ENCODE data around the gene RNF111.
"Not testable (repeated sequence)": the region's sequence is repeated elsewhere in the genome, so short reads cannot be mapped to it uniquely, and the experiment has no call there.

RNF111 gene

DNA sequence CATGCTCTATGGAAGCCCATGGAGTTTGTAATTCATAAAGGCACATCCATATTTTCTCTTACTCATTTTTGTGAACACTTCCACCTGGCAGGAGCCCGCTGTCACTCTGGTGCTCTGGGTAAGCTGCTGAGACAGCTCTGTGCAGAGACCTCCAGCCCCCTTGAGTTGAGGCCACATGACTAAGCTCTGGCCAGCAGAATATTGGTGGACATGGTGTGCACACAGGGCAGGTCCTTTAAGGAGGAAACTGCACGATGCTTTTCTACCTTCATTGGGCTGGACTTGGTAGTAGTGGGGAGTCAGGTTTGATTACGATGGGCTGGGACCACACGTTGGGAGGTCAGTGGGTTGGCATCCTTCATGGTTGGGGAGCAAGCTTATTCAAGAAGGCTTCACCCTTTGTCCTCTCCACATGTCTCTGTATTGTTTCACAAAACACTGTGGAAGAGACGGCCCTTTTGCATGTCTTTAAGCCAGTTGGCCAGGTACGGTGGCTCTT lies 146.5 kb downstream of the RNF111 start:
- DNase-seq (ENCODE audit: low spot score), result no peak

DNA sequence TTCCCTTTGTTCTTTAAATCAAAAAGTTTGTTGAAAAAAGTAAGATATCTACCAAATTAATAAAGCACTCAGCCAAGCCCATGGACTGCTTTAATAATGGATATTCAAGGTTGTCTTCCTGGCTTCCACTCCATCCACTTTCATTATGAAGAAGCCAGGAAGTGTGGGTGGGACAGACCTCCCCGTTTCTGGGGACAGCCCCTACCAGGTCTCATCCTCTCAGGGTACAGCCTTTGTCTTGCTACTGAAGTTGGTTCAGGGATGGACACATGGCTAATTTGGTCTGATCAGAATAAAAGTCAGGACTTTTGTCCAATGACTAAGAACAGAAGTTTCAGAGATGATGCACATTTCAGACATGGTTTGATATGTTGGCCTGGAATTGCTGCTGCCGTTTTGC lies 150.1 kb downstream of the RNF111 start:
- no peak for DNase-seq (ENCODE audit: low spot score)

DNA sequence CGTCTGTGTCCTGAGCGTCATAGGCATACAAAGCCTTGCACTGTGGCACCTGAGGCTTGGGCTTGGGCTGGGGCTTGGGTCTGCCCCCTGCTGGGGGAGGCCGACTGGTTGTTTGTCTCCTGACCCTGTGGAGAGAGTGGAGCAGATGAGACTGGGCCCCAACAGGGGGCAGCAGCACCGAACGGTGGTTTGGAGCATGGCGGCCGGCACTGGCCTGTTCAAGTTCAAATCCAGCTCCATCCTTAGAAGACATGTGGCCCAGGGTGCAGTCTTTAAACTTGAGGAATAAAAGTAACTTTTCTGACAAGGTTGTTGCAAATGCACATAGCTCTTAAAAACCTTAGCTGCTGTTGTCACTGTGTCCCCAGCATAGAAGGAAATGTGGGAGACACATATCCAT lies 150.8 kb downstream of the RNF111 start:
- DNase-seq (ENCODE audit: low spot score), result no peak

DNA sequence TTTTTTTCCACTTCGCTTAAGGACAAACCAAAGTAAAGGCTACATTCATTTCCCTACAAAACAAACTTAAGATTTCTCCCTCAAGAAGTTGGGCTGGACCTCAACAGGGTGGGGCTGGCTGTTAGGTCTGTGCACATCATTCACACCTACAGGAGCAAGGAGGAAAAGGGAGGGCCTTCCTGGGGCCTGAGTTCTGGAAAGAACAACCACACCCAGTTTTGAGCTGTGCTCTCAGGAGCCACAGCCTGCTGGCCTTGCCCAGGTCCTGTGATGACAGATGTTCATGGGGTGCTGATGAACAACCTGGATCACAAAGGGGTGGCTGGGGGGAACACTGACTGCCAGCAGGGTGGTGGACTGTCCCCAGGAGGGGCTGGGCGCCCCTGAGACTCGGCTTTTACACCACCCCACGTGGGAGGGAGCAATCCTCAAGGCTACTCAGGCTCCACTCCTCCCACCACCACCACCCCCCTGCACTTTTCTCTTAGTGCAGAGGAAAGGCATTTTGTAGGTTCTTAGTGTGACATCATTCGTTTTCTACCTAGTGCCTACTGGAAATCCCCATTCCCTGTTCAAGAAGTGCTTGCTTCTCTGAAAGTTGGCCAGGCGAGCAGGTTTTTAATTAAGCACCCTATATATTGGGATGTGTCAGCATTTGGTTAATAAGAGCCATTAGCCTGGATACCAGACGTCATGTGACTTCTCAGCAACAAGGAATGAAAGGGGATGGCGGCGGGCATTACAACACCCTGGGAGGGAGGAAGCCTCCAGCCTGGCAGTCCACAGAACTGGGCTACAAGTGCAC lies 153.2 kb downstream of the RNF111 start:
- no peak for DNase-seq (ENCODE audit: low spot score)

DNA sequence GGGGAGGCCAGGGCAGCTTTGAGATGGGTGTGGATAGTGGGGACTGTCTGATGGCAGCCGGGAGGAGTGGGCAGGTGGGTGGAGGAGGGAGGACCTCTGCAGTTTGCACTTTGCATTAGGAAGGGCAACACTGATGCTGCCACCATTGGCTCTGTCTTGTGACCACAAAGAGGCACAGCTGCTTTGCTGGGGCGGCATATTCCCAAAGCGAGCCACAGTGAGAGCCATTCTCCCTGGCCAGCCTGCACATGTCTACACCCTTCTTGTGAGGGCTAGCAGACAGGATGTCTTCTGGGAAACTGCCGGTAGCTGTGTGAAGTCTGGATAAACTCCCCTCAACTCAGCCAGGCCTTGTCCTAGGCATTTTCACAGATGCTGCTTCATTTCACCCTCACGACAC lies 155.8 kb downstream of the RNF111 start:
- DNase-seq (ENCODE audit: low spot score), result no peak

DNA sequence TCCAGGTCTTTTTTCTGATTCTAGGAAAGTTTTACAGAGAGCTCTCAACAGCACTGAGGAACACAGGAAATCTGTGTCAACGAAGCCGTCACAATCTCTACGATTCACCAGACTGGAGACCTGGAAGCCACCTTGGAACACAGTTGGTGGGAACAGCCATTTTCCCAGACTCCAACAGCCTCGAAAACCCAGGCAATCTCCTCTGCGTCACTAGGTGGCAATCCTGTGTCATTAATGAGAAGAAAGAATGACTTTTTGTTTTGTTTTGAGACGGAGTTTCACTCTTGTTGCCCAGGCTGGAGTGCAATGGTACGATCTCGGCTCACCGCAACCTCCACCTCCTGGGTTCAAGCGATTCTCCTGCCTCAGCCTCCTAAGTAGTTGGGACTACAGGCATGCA lies 157.1 kb downstream of the RNF111 start:
- not testable (repeated sequence) for DNase-seq (ENCODE audit: low spot score)

Data from putamen (tissue), 1 donor.